Measurements from ENCODE around the gene KCNJ3. TPM values are rescaled to one million over a fixed set of nuclear protein-coding genes. Genes with fewer than 3 reads are reported as not detected.
"Not testable (repeated sequence)": the region's sequence is repeated elsewhere in the genome, so short reads cannot be mapped to it uniquely, and the experiment has no call there.

Gene KCNJ3
- total RNA-seq, 4 donors from 2014 or later: 0.26 TPM; not detected in 3

- no peak overlapping the region for H3K4me3 ChIP-seq
- H3K27ac ChIP-seq: no peak overlapping the region
- H3K4me1 ChIP-seq: no peaks in the 10 kb centered on the region
- H3K36me3 ChIP-seq: no peaks in the 10 kb centered on the region
- no peaks in the 10 kb centered on the region for H3K27me3 ChIP-seq
- H3K9me3 ChIP-seq: no peaks in the 10 kb centered on the region
- TF ChIP-seq POLR2A (IDR thresholded peaks at IDR 0.05) (no peak), POLR2AphosphoS5 (IDR thresholded peaks at IDR 0.05) (no peak), EP300 (IDR thresholded peaks at IDR 0.05) (no peak)
- TF ChIP-seq, protein P1, sequence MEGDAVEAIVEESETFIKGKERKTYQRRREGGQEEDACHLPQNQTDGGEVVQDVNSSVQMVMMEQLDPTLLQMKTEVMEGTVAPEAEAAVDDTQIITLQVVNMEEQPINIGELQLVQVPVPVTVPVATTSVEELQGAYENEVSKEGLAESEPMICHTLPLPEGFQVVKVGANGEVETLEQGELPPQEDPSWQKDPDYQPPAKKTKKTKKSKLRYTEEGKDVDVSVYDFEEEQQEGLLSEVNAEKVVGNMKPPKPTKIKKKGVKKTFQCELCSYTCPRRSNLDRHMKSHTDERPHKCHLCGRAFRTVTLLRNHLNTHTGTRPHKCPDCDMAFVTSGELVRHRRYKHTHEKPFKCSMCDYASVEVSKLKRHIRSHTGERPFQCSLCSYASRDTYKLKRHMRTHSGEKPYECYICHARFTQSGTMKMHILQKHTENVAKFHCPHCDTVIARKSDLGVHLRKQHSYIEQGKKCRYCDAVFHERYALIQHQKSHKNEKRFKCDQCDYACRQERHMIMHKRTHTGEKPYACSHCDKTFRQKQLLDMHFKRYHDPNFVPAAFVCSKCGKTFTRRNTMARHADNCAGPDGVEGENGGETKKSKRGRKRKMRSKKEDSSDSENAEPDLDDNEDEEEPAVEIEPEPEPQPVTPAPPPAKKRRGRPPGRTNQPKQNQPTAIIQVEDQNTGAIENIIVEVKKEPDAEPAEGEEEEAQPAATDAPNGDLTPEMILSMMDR (IDR thresholded peaks at IDR 0.05): no peak
- DNase-seq (ENCODE audit: low spot score in 2 of 2): no peak
These were observed 152.0 kb downstream of the KCNJ3 start for GRCh38 chr2:154850532-154850931.

DNA sequence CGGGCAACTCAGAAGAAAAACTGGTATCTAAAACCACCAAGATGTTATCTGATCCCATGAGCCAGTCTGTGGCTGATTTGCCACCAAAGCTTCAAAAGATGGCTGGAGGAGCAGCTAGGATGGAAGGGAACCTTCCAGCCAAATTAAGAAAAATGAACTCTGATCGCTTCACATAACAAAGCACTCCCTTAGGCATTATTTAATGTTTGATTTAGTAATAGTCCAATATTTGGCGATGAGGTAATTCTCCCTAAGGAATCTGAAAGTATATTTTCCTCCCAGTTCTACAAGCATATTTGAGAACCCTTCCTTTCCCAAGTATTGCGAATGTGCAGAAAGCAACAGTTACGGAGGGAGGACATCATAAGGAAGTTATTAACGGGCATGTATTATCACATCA, 156.6 kb downstream of the KCNJ3 start:
- no peaks in the 10 kb centered on the region for H3K27me3 ChIP-seq
- no peak overlapping the region for H3K27ac ChIP-seq
- H3K4me1 ChIP-seq: no peaks in the 10 kb centered on the region
- no peaks in the 10 kb centered on the region for H3K9me3 ChIP-seq
- no peaks in the 10 kb centered on the region for H3K36me3 ChIP-seq
- H3K4me3 ChIP-seq: no peak overlapping the region
- TF ChIP-seq, protein P1 (IDR thresholded peaks at IDR 0.05): no peak
- TF ChIP-seq POLR2A (IDR thresholded peaks at IDR 0.05) (no peak), EP300 (IDR thresholded peaks at IDR 0.05) (no peak), POLR2AphosphoS5 (IDR thresholded peaks at IDR 0.05) (no peak)
- WGBS: 82% methylated on average over 6 of the region's 6 CpGs
- no peak for DNase-seq (ENCODE audit: low spot score in 2 of 2)

DNA sequence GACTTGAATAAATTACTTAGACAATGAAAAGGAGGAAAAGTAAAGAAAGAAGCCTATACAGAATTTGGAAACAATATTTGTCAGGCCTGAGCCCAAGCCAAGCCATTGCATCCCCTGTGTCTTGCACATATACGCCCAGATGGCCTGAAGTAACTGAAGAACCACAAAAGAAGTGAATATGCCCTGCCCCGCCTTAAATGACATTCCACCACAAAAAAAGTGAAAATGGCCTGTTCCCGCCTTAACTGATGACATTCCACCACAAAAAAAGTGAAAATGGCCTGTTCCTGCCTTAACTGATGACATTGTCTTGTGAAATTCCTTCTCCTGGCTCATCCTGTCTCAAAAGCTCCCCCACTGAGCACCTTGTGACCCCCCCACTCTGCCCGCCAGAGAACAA, 168.7 kb downstream of the KCNJ3 start:
- not testable (repeated sequence) for DNase-seq (ENCODE audit: low spot score in 2 of 2); H3K4me1 ChIP-seq; H3K27me3 ChIP-seq; H3K9me3 ChIP-seq; H3K4me3 ChIP-seq; H3K36me3 ChIP-seq; H3K27ac ChIP-seq
- WGBS: 72% methylated on average over 4 of the region's 4 CpGs

DNA sequence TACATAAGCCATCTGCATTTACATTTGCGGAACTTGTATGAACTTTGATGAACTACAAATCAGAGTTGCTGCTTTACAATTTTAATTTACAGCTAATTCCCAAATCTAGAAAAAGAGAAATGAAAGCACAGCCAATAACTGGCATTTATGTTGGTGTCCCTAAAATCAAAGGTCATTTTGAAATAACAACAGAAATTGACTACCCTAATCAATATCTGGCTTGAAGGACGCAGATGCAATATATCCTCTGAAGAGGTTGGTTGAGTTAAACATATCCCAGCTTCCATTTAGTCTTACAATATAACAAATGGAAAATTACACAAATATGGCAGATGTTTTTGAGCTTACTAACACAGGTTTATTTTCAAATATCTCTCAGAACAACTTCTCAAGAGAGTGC, 177.5 kb downstream of the KCNJ3 start:
- Histone ChIP-seq H3K27me3 (no peaks in the 10 kb centered on the region), H3K27ac (no peak overlapping the region), H3K4me1 (no peaks in the 10 kb centered on the region), H3K9me3 (no peaks in the 10 kb centered on the region), H3K4me3 (no peak overlapping the region), H3K36me3 (no peaks in the 10 kb centered on the region)
- WGBS: 93% methylated on average over 2 of the region's 2 CpGs
- DNase-seq (ENCODE audit: low spot score in 2 of 2): no peak
- TF ChIP-seq, protein P1 (IDR thresholded peaks at IDR 0.05): no peak
- TF ChIP-seq EP300 (IDR thresholded peaks at IDR 0.05) (no peak), POLR2A (IDR thresholded peaks at IDR 0.05) (no peak), POLR2AphosphoS5 (IDR thresholded peaks at IDR 0.05) (no peak)

DNA sequence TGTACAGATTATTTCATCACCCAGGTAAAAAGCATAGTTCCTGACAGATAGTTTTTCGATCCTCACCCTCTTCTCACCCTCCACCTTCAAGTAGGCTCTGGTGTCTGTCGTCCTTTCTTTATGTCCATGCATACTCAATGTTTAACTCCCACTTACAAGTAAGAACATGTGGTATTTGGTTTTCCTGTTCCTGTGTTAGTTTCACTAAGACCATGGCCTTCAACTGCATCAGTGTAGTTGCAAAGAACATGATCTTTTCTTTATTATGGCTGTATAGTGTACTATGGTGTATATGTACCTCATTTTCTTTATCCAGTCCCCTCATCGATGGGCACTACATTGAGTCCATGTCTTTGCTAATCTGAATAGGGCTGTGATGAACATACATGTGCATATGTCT, 184.2 kb downstream of the KCNJ3 start:
- 93% methylated on average over 3 of the region's 3 CpGs for WGBS
- H3K27ac ChIP-seq: no peak overlapping the region
- TF ChIP-seq POLR2A (IDR thresholded peaks at IDR 0.05) (no peak), POLR2AphosphoS5 (IDR thresholded peaks at IDR 0.05) (no peak), EP300 (IDR thresholded peaks at IDR 0.05) (no peak)
- TF ChIP-seq, protein P1 (IDR thresholded peaks at IDR 0.05): no peak

DNA sequence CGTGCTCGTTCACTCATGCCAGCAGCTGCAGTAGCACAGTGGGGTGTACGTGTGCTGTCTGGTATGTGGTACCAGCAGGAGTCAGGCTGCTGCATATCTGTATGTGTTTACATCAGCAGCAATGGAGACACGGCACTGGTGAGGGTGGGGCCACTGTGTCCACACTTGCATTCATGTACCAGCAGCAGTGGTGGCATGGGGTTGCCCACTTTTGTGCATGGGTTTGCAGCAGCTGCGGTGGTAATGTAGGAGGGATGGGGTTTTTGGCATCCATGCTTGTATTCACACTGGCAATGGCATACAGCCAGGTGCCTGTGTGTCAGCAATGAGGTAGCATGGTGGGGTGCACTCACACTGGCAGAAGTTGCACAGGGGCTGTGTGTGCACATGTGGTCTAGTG, 187.8 kb downstream of the KCNJ3 start:
- Histone ChIP-seq H3K4me1 (no peaks in the 10 kb centered on the region), H3K9me3 (no peaks in the 10 kb centered on the region), H3K27ac (no peak overlapping the region), H3K36me3 (no peaks in the 10 kb centered on the region), H3K4me3 (no peak overlapping the region), H3K27me3 (no peaks in the 10 kb centered on the region)
- no peak for DNase-seq (ENCODE audit: low spot score in 2 of 2)
- 100% methylated on average over 4 of the region's 5 CpGs for WGBS
- TF ChIP-seq POLR2A (IDR thresholded peaks at IDR 0.05): no peak
- no peak for TF ChIP-seq POLR2AphosphoS5 (IDR thresholded peaks at IDR 0.05)
- TF ChIP-seq EP300 (IDR thresholded peaks at IDR 0.05): no peak
- TF ChIP-seq, protein P1 (IDR thresholded peaks at IDR 0.05): no peak

More for the DNA sequence above, 184.2 kb downstream of the KCNJ3 start:
- Histone ChIP-seq H3K4me3 (no peak overlapping the region), H3K27me3 (no peaks in the 10 kb centered on the region), H3K4me1 (no peaks in the 10 kb centered on the region), H3K9me3 (no peaks in the 10 kb centered on the region), H3K36me3 (no peaks in the 10 kb centered on the region)
- DNase-seq (ENCODE audit: low spot score in 2 of 2): no peak
